IPS-18c (cell line): ENCODE results near the gene ATG4D.
"Not testable (repeated sequence)": the region's sequence is repeated elsewhere in the genome, so short reads cannot be mapped to it uniquely, and the experiment has no call there.

Source experiments
- H3K4me3 ChIP-seq: 2 replicates; pipeline ENCODE4 v1.7.0; 2013; ENCODE audit warnings: low read depth, mild to moderate bottlenecking, low read length, moderate library complexity; ENCODE audit not compliant: insufficient read depth
- H3K9me3 ChIP-seq: one replicate; pipeline ENCODE4 v1.6.1; 2013; ENCODE audit warnings: mild to moderate bottlenecking, low read length, moderate library complexity; ENCODE audit not compliant: control insufficient read depth, insufficient read depth

Gene ATG4D

DNA sequence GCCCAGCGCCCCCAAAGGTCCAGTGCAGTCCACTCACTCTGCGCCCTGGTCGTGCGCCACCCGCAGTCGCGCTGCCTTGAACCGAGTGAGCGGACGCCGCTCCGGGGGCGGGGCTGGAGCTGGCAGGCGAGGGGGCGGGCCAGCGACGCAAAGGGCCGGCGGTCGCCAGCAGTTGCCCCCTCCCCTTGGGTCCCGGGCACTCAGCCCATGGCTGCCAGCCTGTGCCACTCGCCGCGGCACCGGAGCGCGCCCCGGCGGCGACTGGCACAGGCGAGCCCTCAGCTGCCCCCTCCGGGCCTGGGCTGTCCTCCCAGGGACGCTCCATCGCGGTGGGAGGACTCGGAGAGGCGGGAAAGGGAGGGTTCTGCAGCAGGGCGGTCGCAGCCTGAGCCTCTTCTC is 26.3 kb upstream of the ATG4D start, which contains the start of gene S1PR5:
Gene S1PR5 (minus strand): TSS at position 87 of the 399 bp plus-strand sequence. CDS start 2,436 bp downstream, outside the sequence.
- peak within 1 kb of the TSS; percentile 60 for H3K4me3 ChIP-seq
- H3K9me3 ChIP-seq = no peaks in the 10 kb centered on the region

GRCh38 chr19:10517760-10518443 is 25.8 kb upstream of the ATG4D start:
- H3K4me3 ChIP-seq = peak overlapping the region; percentile 60

DNA sequence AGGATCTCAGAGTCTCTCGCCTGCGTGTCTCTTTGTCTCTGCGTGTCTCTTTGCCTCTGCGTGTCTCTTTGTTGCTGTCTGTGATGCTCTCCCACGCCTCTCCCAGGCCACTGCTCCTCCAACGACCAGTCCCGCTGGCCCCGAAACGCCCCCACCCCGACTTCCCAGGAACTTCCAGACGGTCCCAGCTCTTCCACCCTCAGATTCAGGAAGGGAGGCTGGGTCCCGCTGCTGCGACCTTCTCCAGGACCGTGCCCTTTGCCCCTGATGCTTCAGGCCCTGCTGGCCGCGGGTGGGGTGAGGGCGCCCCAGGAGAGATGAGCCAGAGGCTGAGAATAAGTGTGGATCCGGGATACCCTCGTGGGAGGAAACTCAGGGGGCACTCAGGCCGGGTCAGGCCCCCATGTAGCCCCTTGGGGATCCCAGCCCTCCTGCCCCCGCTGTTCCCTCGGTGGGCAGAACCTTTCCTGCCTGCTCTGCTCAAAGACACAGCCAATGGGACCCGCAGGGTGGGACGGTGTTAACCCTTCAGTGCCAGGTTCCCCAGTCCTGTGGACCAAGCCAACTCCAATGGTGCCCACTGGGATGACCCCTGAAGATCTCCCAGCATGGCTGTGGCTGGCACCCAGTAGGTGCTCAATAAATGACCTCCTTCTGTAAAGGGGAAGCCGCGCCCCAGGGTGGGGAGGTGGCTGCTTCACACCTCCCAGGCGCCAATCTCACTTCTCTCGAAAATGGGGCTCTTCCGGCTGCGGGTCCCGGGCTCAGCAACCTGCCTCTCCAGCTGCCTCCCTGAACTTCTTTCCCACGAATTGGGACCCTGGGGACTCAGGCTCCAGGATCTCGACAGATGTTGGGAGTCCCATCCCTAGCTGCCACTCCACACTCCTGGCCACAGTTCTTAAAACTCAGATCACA is 25.0 kb upstream of the ATG4D start:
- H3K9me3 ChIP-seq = no peaks in the 10 kb centered on the region
- peak overlapping the region; percentile 60 for H3K4me3 ChIP-seq

More at GRCh38 chr19:10517760-10518443, 25.8 kb upstream of the ATG4D start:
- H3K9me3 ChIP-seq = no peaks in the 10 kb centered on the region

- H3K9me3 ChIP-seq = no peaks in the 10 kb centered on the region
Observed at GRCh38 chr19:10519421-10519820, 24.3 kb upstream of the ATG4D start.

DNA sequence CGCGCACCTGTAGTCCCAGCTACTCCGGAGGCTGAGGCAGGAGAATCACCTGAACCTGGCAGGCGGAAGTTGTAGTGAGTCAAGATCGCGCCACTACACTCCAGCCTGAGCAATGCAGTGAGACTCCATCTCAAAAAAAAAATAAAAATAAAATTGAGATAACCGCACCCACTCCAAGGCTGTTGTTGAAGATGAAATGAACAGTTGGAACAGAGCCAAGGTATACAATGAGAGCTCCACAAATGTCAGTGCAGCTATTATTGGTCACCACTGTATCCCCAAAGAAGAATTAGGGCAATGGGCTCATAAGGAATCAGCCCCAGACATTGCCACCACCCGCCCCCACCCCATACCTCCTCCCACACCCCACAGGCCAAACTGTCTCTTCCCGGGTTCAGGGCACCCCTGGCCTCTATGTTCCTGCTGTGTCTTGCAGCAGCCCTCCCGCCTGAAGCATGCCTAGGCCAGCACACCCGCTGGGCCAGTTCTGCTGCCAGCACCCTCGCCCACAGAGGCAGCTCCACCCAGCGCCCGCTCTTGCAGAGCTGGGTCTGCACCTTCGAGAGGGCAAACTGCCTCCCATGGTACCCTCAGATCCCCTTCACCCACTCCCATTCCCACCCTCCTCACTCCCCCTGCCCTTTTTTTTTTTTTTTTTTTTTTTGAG is 22.9 kb upstream of the ATG4D start:
- H3K4me3 ChIP-seq = no peak overlapping the region
- H3K9me3 ChIP-seq = no peaks in the 10 kb centered on the region

More at GRCh38 chr19:10519421-10519820, 24.3 kb upstream of the ATG4D start:
- H3K4me3 ChIP-seq = no peak overlapping the region

DNA sequence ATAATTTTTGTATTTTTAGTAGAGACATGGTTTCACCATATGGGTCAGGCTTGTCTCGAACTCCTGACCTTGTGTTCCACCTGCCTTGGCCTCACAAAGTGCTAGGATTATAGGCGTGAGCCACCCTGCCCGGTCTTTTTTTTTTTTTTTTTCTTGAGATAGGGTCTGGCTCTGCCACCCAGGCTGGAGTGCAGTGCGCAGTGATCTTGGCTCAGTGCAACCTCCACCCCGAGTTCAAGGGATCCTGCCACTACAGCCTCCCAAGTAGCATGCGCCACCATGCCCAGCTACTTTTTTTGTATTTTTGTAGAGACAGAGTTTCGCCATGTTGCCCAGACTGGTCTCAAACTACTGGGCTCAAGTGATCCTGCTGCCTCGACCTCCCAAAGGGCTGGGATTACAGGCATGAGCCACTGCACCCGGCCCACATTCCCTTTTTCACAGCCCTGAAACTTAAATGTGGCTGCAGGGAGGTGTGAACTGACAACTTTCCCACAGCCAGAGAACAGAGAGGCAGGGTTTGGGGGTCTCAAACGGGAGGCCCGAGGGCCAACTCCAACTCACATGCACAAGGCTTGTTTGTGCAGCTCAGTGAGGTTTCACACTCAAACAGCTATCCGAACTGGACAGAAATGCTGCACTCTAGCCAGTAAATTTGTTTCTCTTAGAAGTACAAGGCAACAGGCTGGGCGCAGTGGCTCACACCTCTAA is 22.1 kb upstream of the ATG4D start:
- Histone ChIP-seq H3K9me3 (no peaks in the 10 kb centered on the region), H3K4me3 (no peak overlapping the region)

DNA sequence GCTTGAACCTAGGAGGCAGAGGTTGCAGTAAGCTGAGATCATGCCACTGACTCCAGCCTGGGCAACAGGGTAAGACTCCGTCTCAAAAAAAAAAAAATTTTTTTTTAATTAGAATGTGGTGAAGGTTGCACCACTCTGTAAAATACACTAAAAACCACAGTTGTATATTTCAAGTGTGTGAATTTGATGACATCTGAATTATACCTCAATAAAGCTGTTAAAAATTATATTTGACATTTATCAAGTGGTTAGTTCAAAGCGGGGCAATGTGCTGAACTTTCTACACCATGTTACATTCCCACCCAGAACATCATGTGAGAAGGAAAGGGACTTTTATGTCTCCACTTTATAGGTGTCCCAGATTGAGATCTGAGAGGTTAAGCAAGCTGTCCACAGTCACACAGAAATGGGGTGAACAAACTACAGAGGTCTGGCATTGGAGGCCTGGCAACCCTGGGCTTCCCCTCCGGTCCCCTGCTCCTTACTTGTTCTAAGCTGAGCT is 20.5 kb upstream of the ATG4D start:
- no peaks in the 10 kb centered on the region for H3K9me3 ChIP-seq
- H3K4me3 ChIP-seq = no peak overlapping the region

- Histone ChIP-seq H3K4me3 (no peak overlapping the region), H3K9me3 (no peaks in the 10 kb centered on the region)
Observed at GRCh38 chr19:10525636-10526035, 18.1 kb upstream of the ATG4D start.

- H3K9me3 ChIP-seq, H3K4me3 ChIP-seq: not testable (repeated sequence)
Observed at GRCh38 chr19:10526887-10527286, 16.8 kb upstream of the ATG4D start.

DNA sequence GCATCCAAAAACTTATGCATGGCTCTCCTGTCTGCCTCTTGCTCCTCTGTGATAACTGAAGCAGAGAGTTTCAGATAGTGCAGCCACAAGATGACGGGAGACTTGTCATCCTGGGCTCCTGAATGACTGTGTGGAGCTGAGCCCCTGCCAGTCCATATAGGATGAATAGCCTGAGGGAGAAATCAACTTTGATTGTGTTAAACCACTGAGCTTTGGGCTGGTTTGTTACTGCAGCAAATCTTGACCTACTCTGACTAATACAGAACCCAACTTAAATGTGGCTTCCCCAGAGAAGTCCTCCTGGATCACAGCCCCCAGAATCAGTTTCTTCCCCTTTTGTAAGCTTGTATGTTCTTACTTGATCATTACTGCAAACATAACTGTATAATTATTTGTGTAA is 11.2 kb upstream of the ATG4D start:
- Histone ChIP-seq H3K9me3 (no peaks in the 10 kb centered on the region), H3K4me3 (no peak overlapping the region)

- H3K9me3 ChIP-seq = no peaks in the 10 kb centered on the region
- no peak overlapping the region for H3K4me3 ChIP-seq
Observed at GRCh38 chr19:10533646-10534386, 9.9 kb upstream of the ATG4D start.

- no peak overlapping the region for H3K4me3 ChIP-seq
- no peaks in the 10 kb centered on the region for H3K9me3 ChIP-seq
Observed at GRCh38 chr19:10535613-10536012, 8.1 kb upstream of the ATG4D start.

GRCh38 chr19:10537668-10538067 is 6.0 kb upstream of the ATG4D start:
- Histone ChIP-seq H3K4me3 (no peak overlapping the region), H3K9me3 (no peaks in the 10 kb centered on the region)

GRCh38 chr19:10538204-10538983 is 5.3 kb upstream of the ATG4D start:
- no peaks in the 10 kb centered on the region for H3K9me3 ChIP-seq
- no peak overlapping the region for H3K4me3 ChIP-seq

DNA sequence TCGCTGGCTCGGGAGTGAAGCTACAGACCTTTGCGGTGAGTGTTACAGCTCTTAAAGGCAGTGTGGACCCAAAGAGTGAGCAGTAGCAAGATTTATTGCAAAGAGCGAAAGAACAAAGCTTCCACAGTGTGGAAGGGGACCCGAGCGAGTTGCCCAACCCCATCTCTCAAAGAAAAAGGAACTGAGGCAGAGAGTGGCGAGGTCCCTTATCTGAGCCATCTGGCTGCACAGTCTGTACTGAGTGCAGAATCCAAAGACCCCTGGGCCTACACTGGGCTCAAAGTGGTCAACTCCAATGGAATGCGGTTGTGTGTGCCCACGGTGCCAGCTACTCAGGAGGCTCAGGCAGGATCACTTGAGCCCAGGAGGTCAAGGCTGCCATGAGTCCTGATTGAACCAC is 4.7 kb upstream of the ATG4D start:
- not testable (repeated sequence) for H3K4me3 ChIP-seq, H3K9me3 ChIP-seq

DNA sequence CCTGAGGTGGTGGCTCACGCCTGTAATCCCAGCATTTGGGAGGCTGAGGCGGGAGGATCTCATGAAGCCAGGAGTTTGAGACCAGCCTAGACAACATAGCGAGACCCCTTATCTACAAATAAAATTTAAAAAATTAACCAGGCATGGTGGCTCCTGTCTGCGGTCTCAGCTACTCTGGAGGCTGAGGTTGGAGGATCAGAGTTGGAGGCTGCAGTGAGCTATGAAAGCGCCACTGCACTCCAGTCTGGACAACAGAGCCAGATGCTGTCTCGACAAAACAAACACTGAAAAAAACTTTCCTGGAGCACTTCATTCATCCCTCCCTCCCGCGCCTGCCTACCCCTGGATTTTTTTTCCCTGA is 665 bp upstream of the ATG4D start:
- H3K9me3 ChIP-seq = peaks cover 3% of the 10 kb centered on the region
- peak overlapping the region; percentile 93; the same call in 1 of the 2 replicates for H3K4me3 ChIP-seq
